Inflammatory macrophage treated with lipopolysaccharide for 4 hours (primary cell): ENCODE measurements around the gene DNAJC5.
"Not testable (repeated sequence)": the region's sequence is repeated elsewhere in the genome, so short reads cannot be mapped to it uniquely, and the experiment has no call there.

Experiments used
- DNase-seq: peaks from one replicate; pipeline ENCODE4 v3.0.0-alpha.2; 2020

Gene DNAJC5

DNA sequence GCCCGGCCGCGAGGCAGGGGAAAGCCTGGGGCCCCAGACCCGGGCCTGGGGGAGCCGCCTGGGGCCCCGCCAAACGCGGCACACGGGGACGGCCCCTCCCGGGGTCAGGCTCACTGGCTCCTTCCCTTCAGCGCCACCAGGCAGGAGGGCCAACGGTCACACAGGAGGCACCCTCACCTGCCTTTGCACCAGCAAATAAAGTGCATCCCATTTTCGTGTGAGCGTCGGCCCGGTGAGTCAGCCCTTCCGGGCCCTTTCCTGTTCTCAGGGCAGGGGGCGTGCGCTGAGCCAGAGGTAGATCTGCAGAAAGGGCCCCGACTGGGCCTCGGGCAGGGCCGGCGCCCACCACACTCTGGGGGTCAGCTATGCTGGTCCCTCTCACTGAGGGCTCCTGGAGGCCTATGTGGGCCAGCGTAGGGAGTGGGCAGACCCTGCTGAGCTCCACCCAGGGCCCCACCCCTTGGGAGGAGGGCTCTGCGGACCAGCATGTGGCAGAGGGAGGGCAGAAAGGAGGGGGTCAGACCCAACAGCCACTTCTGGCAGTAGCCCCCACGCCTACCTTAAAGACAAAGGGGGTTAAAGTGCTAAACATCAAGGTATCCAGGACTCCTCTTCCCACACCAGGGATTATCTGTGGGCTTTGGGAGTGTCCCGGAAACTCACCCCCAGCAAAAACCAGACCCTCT, 62.2 kb downstream of the DNAJC5 start:
- DNase-seq, result no peak

DNA sequence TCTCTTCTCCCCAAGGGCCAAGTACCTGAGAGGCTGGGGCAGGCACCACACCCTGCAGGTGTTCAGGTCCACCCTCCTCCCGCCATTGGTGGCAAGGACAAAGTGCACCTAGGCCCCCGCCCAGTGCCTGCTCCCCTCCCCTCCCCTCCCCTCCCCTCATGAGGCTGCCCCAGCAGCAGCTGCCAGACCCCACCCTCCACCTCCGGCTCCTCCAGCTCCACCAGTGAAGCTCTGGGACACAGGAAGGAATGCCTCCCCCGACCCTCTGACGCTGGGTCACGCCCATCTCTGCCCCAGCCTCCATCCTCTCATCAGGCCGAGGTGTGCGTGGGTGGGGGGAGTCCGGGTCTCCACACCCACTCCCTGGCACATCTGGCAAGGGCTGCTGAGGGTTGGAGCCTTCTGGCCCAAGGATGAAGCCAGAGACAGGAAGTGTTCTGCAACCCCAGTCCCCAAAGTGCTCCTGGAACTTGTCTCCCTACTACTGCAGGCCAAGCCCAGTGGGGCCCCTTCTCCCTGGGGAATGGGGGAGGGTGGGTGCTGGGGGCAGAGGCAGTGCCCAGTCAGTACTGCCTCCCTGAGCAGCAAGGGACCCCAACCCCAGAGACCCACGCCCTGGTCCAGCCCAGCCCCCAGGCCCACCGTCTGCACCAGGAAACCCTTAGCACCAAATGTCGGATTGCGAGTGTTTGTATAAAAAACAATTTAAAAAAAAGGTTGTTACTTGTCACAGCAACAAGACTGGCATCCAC, 62.9 kb downstream of the DNAJC5 start:
- peak; percentile 54 for DNase-seq

DNA sequence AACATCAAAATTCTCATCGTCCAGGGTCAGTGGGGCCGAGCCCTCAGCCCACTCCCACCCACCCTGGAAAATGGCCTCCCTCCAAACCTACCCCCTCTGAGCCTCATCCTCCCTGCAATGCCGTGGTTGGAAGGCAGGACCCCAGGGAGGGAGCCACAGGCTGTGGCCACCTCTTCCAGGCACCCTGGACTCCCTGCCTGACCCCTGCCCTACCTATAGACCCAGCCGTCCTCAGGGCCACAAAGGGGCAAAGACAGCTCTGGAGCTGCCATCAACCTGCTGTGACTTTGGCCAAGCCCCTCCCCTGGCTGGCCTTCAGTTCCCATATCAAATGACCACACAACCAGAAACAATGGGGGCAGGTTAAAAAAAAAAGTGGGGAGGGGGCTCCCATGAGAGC, 63.5 kb downstream of the DNAJC5 start:
- no peak for DNase-seq

DNA sequence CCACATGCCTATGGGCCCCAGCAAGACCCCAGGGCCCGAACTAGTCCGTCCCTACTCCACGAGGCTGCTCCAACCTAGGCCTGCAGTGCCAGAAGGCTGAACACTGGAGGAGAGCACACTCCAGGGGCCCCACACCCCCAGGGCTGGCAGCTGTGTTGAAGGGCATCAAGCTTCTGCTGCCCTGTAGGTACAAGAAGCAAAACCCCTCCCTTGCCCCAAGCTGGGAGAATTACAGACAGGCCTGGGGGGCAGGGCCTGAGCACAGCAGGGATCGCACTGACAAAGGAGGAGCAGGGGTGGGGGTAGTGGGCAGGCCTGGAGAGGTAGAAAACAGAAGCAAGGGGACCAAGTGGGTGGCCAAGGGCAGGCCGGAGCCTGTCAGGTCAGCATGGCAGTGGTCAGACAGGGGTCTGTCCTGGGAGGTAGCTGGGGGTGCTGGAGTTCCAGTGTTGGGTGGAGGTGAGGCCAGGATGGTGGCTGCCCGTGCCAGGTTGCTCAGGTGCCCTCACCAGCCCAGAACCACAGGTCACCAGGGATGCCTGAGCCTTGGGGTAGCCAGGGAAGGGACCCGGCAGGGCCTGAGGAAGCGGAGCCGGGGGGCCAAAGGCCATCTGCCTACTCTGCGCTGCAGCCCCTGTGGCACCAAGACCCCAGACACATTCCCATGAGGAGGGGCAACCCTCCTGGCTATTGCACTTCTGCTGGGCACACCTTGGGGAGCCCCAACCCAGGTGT, 64.2 kb downstream of the DNAJC5 start:
- DNase-seq, result no peak

DNA sequence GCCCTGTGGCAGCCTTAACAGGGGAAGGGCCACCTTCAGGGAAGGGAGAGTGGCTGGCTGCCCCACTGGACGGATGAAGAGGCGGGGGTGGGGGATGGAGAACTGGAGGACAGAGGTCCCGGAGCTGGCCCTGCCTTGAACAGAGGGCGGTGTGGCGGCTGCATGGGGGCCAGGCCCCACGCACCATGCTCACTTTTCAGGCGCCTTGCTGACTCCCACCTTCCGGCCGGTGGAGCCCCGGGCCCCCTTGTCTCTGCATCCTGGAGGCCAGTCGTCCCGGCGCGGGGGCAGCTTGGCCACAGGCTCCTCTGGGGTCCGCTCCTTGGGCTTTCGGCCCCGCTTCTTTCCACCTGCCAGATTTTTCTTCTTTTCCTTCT, 64.8 kb downstream of the DNAJC5 start:
- DNase-seq, result no peak

DNA sequence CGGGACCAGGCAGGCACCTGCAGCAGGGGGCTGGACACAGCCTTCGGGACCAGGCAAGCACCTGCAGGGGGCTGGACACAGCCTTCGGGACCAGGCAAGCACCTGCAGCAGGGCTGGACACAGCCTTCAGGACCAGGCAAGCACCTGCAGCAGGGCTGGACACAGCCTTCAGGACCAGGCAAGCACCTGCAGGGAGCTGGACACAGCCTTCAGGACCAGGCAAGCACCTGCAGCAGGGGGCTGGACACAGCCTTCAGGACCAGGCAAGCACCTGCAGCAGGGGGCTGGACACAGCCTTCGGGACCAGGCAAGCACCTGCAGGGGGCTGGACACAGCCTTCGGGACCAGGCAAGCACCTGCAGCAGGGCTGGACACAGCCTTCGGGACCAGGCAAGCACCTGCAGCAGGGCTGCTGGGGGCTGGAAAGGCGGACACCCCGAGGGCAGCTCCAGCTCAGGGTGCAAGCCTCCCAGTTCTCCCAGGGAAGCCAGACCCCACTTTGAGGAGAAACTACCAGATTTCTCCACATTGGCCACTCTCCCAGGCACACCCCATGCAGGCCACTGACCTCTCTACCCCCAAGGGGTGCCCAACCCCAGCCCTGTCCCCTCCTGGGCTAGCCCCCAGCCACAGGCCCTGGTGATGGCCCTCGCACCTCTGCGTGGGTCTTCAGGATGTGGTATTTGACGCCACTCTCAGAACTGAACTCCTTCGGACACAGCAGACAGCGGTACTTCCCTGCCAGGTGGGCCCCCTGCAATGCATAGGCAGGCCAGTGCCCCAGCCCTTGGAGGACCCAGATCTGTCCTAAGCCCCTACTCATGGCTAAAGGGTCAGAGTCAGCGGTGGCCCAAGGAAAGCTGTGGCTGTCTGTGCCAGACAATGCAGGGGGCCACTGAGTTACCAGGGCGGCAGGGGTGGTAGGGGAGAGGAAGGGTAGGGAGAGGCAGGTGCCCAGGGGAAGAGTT, 66.0 kb downstream of the DNAJC5 start:
- DNase-seq, result not testable (repeated sequence)

DNA sequence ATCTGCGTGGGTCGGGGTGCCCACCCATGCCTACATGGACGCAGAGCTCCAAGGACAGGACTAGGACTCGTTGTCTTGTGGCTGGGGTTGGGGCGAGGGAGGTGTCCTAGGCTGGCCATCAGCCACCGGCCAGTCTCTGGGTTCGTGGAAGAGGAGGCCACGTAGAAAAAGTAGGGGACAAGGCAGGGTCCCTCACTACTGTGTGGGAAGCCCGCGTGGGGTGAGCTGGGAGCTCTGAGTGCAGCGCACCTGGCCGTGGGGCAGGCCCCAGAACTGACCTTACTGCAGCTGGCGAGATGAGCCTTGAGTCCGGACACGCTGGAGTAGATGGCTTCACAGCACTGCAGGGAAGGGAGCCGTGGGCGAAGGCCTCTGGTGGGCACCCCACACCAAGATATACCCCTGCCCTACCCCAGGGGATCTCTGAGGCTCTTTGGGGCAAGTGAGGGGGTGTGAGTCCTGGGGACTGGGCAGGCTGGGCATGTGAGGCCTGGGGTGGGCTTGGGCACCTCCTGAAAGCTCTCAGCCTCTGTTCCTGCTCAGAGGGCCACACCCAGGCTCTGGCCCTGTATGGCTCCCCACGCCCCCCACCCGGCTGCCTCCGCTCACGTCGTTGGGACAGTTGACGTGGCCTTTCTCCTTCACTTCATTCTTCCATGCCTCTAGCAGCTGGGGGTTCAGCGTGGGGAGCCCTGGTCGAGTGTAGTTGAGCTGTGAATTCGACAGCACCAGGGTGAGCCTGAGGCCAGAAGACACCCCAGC, 66.9 kb downstream of the DNAJC5 start:
- no peak for DNase-seq

DNA sequence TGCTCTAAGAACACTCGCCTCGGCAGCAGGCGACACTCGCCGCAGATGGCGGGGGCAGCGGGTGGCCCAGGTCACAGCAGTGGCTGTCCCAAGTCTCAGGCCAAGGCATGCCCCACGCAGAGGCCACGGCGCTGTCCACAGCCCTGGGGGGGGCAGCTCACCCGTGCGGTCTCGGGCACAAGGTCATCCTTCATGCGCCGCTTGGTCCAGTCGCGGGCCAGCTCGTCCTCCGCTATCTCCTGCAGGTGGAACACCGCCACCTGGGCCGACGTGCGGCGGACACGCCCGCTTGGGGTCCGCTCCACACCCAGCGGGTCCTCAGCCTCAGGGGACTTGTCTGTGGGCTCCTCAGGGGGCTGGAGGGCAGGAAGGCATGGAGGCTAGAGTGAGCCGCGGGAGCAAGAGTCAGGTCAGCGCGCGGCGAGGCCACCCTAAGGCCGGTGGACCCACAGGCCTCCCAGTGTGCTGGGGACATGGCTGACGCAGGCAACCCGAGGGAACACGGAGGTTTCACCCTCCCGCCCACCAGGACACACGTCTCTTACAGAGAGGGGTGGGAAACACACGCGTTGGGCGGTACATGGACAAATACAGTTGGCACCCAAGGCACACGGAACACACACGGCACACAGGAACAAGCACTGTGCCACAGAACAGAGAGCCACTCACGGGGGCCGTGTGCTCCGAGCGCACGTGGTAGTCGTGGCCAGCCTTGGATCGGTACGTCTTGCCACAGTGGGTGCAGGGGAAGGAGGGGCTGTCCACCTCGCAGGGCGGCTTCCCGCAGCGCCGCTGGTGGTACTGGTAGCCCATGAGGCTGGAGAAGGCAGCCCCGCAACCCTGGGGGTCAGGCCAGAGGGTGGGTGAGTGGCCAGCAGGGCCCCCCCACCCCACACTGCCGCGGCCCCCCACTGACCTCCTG, 67.8 kb downstream of the DNAJC5 start:
- no peak for DNase-seq

DNA sequence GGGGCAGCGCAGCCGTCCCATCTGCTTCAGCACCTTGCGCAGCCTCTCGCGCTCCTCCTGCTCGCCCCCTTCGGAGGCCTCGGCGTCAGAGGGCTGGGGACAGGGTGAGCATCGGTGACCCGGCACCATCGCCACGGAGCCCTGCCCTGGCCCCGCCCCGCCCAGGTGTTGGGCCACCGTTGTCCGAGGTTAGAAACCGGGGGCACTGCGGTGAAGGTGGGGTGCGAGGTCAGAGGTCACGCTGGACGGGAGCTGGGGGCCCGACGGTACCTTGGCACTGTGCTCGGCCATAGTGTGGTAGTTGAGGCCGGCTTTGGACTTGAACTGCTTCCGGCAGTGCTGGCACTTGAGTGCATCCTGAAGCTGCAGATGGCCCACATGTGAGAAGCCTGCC, 68.4 kb downstream of the DNAJC5 start:
- no peak for DNase-seq

DNA sequence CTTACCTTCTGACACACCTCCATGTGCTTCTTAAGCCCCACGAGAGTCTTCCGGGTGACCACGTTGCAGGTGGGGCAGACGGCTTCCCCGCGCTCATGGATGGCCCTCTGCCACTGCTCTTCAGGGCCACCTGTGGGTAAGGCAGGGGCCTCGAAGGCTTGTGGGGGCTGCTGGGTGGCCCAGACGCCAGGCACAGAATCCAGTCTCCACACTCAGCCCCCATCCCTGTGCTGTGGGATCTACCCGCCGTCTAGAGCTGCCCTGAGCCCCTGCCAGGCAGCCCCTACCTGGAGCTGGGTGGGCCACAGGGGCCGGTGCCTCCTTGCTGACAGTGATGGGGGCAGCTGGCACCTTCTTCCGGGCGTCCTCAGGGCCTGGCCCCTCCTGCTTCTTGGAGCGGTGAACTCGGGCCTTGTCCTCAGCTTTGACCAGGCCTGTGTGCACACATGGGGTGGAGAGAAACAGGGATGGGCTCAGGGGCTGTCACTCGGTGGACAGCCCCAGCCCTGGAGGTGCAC, 68.9 kb downstream of the DNAJC5 start:
- no peak for DNase-seq

DNA sequence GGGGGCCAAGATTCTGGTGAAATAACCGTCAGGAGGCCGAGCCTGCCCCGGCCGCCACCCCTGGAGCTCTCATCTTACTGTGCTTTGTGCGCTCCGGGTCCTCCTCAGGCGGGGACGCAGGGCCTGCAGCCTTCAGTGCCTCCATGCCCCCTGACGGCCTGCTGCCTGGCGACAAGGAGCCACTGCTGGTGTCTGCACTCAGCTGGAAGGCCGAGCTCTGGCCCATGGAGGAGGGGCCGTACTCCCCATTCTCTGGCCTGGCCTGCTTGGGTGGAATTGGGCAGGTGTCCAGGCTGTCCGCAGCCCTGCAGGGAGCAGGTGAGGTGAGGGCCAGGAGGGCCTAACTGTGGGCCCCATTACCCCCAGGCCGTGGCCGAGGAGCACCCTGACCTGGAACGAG, 69.5 kb downstream of the DNAJC5 start:
- no peak for DNase-seq

DNA sequence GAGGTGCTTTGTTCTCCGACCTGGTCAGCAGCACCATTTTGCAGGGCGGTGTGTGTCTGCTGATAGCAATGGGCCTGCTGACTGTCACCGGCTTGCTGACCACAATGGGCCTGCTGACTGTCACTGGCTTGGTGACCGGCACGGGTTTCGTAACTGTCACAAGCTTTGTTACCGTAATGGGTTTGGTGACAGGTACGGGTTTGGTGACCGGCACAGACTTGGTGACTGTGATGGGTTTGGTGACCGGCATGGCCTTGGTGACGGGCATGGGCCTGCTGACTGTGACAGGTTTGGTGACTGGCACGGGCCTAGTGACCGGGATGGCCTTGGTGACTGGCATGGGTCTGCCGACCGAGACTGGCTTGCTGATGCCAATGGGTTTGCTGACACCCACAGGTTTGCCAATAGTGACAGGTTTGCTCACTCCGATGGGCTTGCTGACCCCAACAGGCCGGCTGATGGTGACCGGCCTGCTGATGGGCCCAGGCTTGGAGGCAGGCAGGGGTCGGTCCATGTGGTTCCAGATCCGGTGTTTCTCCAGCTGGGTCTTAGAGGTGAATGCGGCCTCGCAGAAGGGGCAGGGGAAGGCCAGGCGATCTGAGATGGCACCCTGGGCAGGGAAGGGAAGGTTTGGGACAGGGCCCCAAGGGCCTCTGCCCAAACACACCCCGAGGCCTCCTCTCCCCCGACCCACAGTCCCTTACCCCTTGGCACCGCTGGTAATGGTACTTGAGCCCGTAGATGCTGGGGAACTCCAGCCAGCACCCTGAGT, 71.4 kb downstream of the DNAJC5 start:
- no peak for DNase-seq

DNA sequence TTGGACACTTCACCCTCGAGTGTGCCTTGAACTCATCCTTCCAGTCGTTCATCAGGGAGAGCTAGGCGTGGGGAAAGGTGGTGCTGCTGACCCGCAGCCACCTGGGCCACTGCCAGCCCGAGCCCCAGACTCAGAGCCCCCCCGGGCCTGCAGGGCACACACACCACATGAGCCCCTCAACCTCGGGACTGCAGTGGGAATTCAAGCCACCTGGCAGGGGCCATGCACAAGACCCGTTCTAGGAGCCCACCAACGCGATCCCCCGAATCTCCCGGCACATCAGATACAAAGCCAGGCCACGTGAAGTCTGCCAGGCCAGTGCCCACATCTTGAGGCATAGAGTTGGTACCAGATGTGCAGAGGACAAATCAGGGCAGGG, 72.0 kb downstream of the DNAJC5 start:
- no peak for DNase-seq

DNA sequence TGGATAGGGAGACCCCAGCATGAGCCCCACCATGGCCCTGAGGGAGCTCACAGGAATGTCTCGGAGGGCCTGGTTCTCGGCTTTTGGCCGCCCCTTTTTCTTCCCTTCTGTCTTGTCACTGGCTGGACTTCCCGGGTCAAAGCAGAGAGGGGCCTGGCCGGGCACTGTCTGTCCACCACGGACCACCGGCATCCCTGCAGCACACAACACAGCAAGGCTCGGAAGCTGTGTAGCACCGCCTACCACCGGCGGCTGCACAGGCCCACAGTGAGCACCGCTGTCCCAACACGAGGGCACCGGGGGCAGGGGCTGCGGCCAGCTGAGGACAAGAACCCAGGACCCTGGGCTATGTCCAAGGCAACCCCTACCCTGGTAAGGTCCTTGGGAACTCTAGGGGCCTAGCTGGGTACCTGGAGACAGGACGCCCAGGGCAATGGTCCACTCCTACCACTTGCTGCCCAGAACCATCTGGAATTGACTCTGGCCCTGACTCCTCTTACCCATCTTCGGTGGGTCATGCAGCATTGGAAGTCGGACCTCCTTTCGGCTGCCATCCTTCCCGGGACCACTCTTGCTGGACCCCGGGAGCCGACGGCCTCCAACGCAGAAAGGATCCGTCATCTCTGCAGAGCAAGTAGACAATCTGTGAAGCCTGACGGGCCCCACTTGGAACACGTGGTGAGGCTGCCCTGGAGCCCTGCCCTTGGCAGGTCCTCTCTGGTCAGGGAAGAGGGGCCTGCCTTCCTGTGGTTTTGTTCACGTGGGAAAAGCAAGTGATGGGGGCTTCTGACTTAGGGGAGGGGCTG, 72.6 kb downstream of the DNAJC5 start:
- DNase-seq, result no peak

DNA sequence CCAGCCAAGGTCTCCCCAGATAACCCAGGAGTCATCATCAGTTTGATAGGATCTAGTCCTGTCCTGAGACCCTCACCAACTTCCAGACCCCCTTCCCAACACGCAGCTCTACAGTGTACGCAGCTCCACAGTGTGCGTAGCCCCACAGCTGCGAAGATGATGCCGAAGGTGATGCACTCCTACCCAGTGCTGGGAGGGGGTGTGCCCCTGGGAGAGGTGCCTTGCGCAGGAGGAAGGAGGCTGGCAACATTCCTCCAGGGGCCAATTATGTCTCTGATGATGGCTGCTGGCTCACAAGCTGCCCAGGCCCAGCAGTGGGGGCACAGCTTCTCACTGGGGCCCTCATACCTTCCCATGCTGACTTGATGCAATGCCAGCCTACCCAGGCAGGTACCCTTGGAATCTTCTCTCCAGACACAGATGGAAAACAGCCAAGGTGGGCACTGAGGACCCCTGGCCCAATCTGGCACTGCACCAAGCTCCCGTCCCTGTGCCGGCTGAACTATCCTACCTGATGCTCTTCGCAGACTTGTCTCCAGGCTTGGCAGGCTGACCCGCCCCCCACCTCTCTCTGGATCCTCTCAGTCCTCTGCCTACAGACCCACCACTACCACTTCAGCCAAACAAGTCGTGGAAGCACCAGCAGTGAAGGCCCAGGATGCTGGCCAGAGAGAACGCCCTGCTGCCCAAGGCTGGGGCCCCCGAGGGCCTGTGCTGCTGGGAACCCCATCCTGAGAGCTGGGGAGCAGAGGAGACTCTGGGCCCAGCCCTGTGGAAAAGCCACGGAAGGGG, 73.4 kb downstream of the DNAJC5 start:
- no peak for DNase-seq

DNA sequence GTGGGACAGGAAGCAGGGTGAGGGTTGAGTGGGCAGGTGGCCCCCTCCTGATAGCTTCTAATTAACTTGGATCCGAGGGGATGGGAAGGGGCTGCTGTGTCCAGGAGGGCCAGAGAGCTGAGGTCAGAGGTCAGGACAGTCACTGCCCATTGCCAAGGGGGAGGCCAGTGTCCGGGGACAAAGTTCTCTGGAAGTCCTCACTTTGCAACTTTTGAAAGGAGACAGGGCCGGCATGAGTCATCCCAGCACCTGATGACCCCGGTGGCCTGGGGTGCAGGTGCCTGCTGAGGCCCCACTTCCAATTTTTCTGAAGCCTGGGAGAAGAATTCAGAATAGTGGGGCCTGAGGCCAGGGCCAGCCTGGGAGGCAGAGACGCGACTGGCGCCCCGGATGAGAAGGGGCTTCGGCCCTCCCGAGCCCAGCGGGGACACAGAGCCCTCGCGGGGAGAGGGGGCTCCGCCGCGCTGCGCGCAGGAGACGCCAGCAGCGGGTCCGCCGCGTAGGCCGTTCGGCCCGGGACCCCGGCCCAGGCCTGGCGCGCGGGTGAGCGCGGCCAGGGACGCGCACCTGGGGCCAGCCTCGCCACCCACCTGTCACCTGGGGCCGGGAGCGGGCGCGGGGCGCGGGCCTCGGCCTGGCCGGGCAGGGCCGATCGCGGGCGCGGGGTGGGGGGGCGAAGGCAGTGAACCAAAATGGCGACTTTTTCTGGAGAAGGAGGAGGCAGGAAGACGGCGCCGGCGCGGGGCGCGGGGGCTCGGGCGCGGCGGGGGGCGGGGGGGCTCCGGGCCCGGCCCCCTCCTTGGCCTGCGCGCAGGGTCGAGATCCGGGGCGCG, 74.2 kb downstream of the DNAJC5 start:
- no peak for DNase-seq
